Measurements from ENCODE around the gene CYP21A2.
"Not testable (repeated sequence)": the region's sequence is repeated elsewhere in the genome, so short reads cannot be mapped to it uniquely, and the experiment has no call there.

CYP21A2 gene

GRCh38 chr6:32055756-32056155, 17.5 kb downstream of the CYP21A2 start:
- not testable (repeated sequence) for DNase-seq

GRCh38 chr6:32056254-32056653, 18.0 kb downstream of the CYP21A2 start:
- DNase-seq, result no peak

- no peak for DNase-seq
These were observed 19.8 kb downstream of the CYP21A2 start for GRCh38 chr6:32057966-32058365.

- DNase-seq, result no peak
These were observed 20.3 kb downstream of the CYP21A2 start for GRCh38 chr6:32058511-32058963.

GRCh38 chr6:32060966-32061655, 22.9 kb downstream of the CYP21A2 start:
- no peak for DNase-seq

- DNase-seq, result no peak
These were observed 26.5 kb downstream of the CYP21A2 start for GRCh38 chr6:32064706-32065105.

- not testable (repeated sequence) for DNase-seq
These were observed 29.3 kb downstream of the CYP21A2 start for GRCh38 chr6:32067521-32067920.

GRCh38 chr6:32068315-32068714, 30.1 kb downstream of the CYP21A2 start:
- DNase-seq, result not testable (repeated sequence)

- no peak for DNase-seq
These were observed 30.7 kb downstream of the CYP21A2 start for GRCh38 chr6:32068867-32069266.

- no peak for DNase-seq
These were observed 31.2 kb downstream of the CYP21A2 start for GRCh38 chr6:32069460-32069859.

- DNase-seq, result no peak
These were observed 31.8 kb downstream of the CYP21A2 start for GRCh38 chr6:32069878-32070515.

- DNase-seq, result no peak
These were observed 32.8 kb downstream of the CYP21A2 start for GRCh38 chr6:32070814-32071543.

GRCh38 chr6:32073101-32073500, 34.9 kb downstream of the CYP21A2 start:
- DNase-seq, result no peak

- DNase-seq, result no peak
These were observed 35.4 kb downstream of the CYP21A2 start for GRCh38 chr6:32073613-32074012.

GRCh38 chr6:32074996-32075532, 36.8 kb downstream of the CYP21A2 start:
- no peak for DNase-seq

GRCh38 chr6:32075781-32076180, 37.6 kb downstream of the CYP21A2 start:
- no peak for DNase-seq

GRCh38 chr6:32076321-32076809, 38.1 kb downstream of the CYP21A2 start:
- DNase-seq, result no peak

- no peak for DNase-seq
These were observed 41.5 kb downstream of the CYP21A2 start for GRCh38 chr6:32079566-32080290.

- DNase-seq, result no peak
These were observed 43.2 kb downstream of the CYP21A2 start for GRCh38 chr6:32081168-32081990.

- no peak for DNase-seq
These were observed 44.3 kb downstream of the CYP21A2 start for GRCh38 chr6:32082478-32082877.

- no peak for DNase-seq
These were observed 44.7 kb downstream of the CYP21A2 start for GRCh38 chr6:32082935-32083334.

Measured in stimulated activated naive CD4-positive, alpha-beta T cell (primary cell).